ENCODE measurements around the gene MPND.

Gene MPND

DNA sequence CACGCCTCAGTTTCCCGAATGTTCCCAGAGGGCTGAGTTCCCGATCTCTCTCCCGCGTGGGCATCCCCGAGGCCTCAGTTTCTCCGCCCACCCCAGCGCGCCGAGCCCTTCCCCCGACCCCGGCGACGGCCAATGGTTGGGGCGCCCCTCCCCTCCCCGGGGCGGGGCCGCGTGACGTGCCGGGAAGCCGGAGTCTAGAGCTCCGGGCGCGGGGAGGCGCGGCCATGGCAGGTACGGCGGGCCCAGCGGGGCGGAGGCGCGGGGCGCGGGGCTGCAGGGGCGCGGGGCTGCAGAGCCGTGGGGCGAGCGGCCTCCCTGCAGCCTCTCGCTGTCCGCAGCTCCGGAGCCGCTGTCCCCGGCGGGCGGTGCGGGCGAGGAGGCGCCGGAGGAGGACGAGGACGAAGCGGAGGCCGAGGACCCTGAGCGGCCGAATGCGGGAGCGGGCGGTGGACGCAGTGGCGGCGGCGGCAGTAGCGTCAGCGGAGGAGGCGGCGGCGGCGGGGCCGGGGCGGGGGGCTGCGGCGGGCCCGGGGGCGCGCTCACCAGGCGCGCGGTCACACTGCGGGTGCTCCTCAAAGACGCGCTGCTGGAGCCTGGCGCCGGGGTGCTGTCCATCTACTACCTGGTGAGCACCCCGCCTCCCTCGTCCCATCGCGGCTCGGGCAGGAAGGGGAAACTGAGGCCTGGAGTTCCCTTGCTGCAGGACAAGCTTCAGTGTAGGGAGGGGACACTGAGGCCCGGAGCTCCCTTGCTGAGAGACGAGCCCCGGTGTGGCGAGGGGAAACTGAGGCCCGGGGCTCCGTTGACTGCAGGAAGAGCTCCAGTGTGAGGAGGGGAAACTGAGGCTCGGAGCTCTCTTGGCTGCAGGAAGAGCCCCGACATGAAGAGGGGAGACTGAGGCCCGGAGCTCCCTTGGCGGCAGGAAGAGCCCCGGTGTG is at the start of gene MPND:
TSS of gene MPND (plus strand) at position 193 of the 938 bp plus-strand sequence. CDS start at position 225, 32 bp downstream.
- Histone ChIP-seq H3K36me3 (ENCODE audit: insufficient read depth, low read length) (no peaks in the 10 kb centered on the region), H3K79me2 (ENCODE audit: control insufficient read depth, insufficient read depth, low read length, unreplicated experiment) (no peaks in the 10 kb centered on the region), H2AFZ (ENCODE audit: low read length, unreplicated experiment) (peak within 1 kb of the TSS; percentile 100), H3K27ac (ENCODE audit: low read depth, low read length) (peak within 1 kb of the TSS; percentile 43), H3K27me3 (ENCODE audit: insufficient read depth, low read length) (no peaks in the 10 kb centered on the region), H3K4me1 (ENCODE audit: control insufficient read depth, insufficient read depth, low read length, unreplicated experiment) (peaks cover 1% of the 10 kb centered on the region), H3K4me3 (ENCODE audit: low read depth, low read length) (peak within 1 kb of the TSS; percentile 93)

DNA sequence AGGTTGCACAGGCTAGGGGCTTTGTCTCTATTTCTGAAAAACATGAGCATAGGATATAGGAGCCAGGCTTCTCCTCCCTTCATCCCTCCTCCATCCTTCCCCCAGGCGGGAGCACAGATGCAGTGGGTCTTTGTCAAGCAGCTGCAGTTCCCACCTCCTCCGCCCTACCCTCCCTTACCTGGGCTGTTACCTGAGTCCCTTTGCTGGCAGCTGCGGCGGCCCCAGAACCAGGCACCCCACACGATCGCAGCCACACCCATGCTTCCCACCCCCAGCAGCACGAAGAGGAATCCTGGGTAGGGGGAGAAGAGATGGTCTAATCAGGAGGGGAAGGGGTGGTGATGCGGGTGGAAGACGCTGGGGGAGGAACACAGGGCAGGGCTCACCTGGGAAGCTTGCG is 49.0 kb upstream of the MPND start:
- no peak overlapping the region for H3K4me3 ChIP-seq (ENCODE audit: low read depth, low read length)

DNA sequence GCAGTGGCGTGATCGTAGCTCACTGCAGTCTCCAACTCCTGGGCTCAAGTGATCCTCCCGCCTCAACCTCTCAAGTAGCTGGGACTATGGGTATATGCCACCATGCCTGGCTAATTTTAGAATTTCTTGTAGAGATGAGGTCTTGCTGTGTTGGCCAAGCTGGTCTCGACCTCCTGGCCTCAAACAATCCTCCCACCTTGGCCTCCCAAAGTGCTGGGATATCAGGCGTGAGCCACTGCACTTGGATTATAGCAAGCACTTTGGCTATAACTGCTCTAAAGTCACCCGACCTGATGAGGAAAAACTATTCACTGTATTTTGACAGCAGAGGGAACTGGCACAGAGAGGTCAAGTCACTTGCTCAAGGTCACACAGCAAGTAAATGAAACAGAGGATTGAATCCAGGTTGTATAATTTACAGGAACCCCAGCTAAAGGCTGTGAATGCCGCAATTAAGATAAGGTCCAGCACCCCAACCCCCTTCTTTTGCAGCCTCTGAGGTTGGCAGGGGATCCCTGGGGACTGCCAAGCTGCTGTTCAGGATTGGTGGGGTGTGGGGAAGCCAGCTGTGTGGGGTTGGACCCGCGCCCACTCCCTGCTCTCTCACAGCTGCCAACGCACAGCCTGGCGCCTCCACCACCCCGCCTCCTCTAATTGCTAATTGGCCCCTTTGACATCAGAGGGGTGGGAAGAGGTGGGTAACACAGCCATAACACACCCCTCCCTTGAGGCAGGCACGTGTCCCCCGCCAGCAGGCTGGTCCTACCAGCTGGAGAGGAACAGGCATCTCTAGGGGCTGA is 47.2 kb upstream of the MPND start:
- Histone ChIP-seq H2AFZ (ENCODE audit: low read length, unreplicated experiment) (no peak overlapping the region), H3K4me3 (ENCODE audit: low read depth, low read length) (no peak overlapping the region), H3K36me3 (ENCODE audit: insufficient read depth, low read length) (no peaks in the 10 kb centered on the region), H3K4me1 (ENCODE audit: control insufficient read depth, insufficient read depth, low read length, unreplicated experiment) (no peaks in the 10 kb centered on the region), H3K27me3 (ENCODE audit: insufficient read depth, low read length) (no peaks in the 10 kb centered on the region), H3K27ac (ENCODE audit: low read depth, low read length) (no peak overlapping the region), H3K79me2 (ENCODE audit: control insufficient read depth, insufficient read depth, low read length, unreplicated experiment) (no peaks in the 10 kb centered on the region)

More for the DNA sequence above, 49.0 kb upstream of the MPND start:
- no peaks in the 10 kb centered on the region for H3K27me3 ChIP-seq (ENCODE audit: insufficient read depth, low read length)
- no peak overlapping the region for H2AFZ ChIP-seq (ENCODE audit: low read length, unreplicated experiment)
- no peaks in the 10 kb centered on the region for H3K4me1 ChIP-seq (ENCODE audit: control insufficient read depth, insufficient read depth, low read length, unreplicated experiment)
- no peaks in the 10 kb centered on the region for H3K79me2 ChIP-seq (ENCODE audit: control insufficient read depth, insufficient read depth, low read length, unreplicated experiment)
- H3K27ac ChIP-seq (ENCODE audit: low read depth, low read length) = no peak overlapping the region
- H3K36me3 ChIP-seq (ENCODE audit: insufficient read depth, low read length) = no peaks in the 10 kb centered on the region

GRCh38 chr19:4297901-4298809 is 45.2 kb upstream of the MPND start:
- Histone ChIP-seq H3K36me3 (ENCODE audit: insufficient read depth, low read length) (no peaks in the 10 kb centered on the region), H3K79me2 (ENCODE audit: control insufficient read depth, insufficient read depth, low read length, unreplicated experiment) (no peaks in the 10 kb centered on the region), H3K27me3 (ENCODE audit: insufficient read depth, low read length) (no peaks in the 10 kb centered on the region), H2AFZ (ENCODE audit: low read length, unreplicated experiment) (no peak overlapping the region), H3K4me3 (ENCODE audit: low read depth, low read length) (no peak overlapping the region), H3K4me1 (ENCODE audit: control insufficient read depth, insufficient read depth, low read length, unreplicated experiment) (no peaks in the 10 kb centered on the region), H3K27ac (ENCODE audit: low read depth, low read length) (no peak overlapping the region)

DNA sequence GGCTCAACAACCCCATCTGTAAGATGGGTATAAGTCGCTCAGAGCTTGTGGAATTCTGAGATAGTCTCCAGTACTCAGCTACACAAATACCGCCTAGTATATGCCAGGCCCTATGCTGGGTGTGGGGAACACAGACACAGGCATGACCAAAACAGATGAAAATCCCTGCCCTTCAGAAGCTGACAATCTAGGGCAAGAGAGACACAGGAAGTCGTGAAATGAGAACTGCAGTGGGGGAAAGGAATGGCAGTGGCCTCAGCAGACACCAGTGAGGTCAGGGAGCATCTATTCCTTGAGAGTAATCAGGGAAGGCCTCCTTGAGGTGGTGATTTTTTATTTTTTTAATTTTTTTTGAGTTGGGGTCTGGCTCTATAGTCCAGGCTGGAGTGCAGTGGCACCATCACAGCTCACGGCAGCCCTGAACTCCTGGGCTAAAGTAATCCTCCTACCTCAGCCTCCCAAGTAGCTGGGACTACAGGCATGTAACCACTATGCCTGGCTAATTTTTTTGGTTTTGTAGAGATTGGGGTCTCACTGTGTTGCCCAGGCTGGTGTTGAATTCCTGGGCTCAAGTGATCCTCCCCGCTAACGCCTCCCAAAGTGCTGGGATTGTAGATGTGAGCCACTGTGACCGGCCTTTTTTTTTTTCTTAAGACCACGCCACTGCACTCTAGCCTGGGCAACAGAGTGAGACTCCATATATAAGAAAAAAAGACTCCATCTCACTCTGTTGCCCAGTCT is 44.4 kb upstream of the MPND start:
- H3K27ac ChIP-seq (ENCODE audit: low read depth, low read length) = no peak overlapping the region
- no peaks in the 10 kb centered on the region for H3K36me3 ChIP-seq (ENCODE audit: insufficient read depth, low read length)
- no peaks in the 10 kb centered on the region for H3K79me2 ChIP-seq (ENCODE audit: control insufficient read depth, insufficient read depth, low read length, unreplicated experiment)
- H3K4me1 ChIP-seq (ENCODE audit: control insufficient read depth, insufficient read depth, low read length, unreplicated experiment) = no peaks in the 10 kb centered on the region
- no peak overlapping the region for H2AFZ ChIP-seq (ENCODE audit: low read length, unreplicated experiment)
- H3K4me3 ChIP-seq (ENCODE audit: low read depth, low read length) = no peak overlapping the region
- no peaks in the 10 kb centered on the region for H3K27me3 ChIP-seq (ENCODE audit: insufficient read depth, low read length)

- Histone ChIP-seq H3K4me1 (ENCODE audit: control insufficient read depth, insufficient read depth, low read length, unreplicated experiment) (no peaks in the 10 kb centered on the region), H3K79me2 (ENCODE audit: control insufficient read depth, insufficient read depth, low read length, unreplicated experiment) (no peaks in the 10 kb centered on the region), H3K27ac (ENCODE audit: low read depth, low read length) (no peak overlapping the region), H3K4me3 (ENCODE audit: low read depth, low read length) (no peak overlapping the region), H3K36me3 (ENCODE audit: insufficient read depth, low read length) (no peaks in the 10 kb centered on the region), H3K27me3 (ENCODE audit: insufficient read depth, low read length) (no peaks in the 10 kb centered on the region), H2AFZ (ENCODE audit: low read length, unreplicated experiment) (no peak overlapping the region)
Measured at GRCh38 chr19:4300589-4300988, 42.8 kb upstream of the MPND start.

- H3K4me3 ChIP-seq (ENCODE audit: low read depth, low read length) = no peak overlapping the region
Measured at GRCh38 chr19:4301590-4302242, 41.6 kb upstream of the MPND start.

DNA sequence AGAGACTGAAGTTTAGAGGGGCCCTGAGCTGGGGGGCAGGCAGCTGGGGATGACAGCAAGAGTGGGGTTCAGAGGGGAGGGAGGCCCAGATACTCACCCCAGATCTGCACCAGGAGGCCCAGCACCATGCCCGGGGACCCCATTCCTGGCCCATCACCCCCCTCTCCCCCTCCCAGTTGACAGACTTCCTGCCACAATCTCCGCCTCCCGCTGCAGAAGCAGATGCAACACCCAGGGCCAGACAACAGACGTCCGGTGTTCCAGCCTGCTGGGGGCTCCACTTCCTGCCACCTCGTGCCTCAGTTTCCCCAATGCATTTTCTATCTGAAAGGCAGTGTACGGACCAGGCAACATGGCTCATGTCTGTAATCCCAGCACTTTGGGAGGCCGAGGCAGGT is 41.1 kb upstream of the MPND start, which contains the start of gene TMIGD2:
TSS of gene TMIGD2 (minus strand) at position 147 of the 398 bp plus-strand sequence. CDS start at position 143, 4 bp downstream.
- H2AFZ ChIP-seq (ENCODE audit: low read length, unreplicated experiment) = no peak within 1 kb of the TSS
- no peaks in the 10 kb centered on the region for H3K36me3 ChIP-seq (ENCODE audit: insufficient read depth, low read length)
- H3K79me2 ChIP-seq (ENCODE audit: control insufficient read depth, insufficient read depth, low read length, unreplicated experiment) = no peaks in the 10 kb centered on the region
- H3K4me3 ChIP-seq (ENCODE audit: low read depth, low read length) = no peak within 1 kb of the TSS
- no peaks in the 10 kb centered on the region for H3K4me1 ChIP-seq (ENCODE audit: control insufficient read depth, insufficient read depth, low read length, unreplicated experiment)
- H3K27me3 ChIP-seq (ENCODE audit: insufficient read depth, low read length) = no peaks in the 10 kb centered on the region
- no peak within 1 kb of the TSS for H3K27ac ChIP-seq (ENCODE audit: low read depth, low read length)

More at GRCh38 chr19:4301590-4302242, 41.6 kb upstream of the MPND start:
- Histone ChIP-seq H3K79me2 (ENCODE audit: control insufficient read depth, insufficient read depth, low read length, unreplicated experiment) (no peaks in the 10 kb centered on the region), H3K36me3 (ENCODE audit: insufficient read depth, low read length) (no peaks in the 10 kb centered on the region), H3K27ac (ENCODE audit: low read depth, low read length) (no peak overlapping the region), H3K4me1 (ENCODE audit: control insufficient read depth, insufficient read depth, low read length, unreplicated experiment) (no peaks in the 10 kb centered on the region), H2AFZ (ENCODE audit: low read length, unreplicated experiment) (no peak overlapping the region), H3K27me3 (ENCODE audit: insufficient read depth, low read length) (no peaks in the 10 kb centered on the region)

DNA sequence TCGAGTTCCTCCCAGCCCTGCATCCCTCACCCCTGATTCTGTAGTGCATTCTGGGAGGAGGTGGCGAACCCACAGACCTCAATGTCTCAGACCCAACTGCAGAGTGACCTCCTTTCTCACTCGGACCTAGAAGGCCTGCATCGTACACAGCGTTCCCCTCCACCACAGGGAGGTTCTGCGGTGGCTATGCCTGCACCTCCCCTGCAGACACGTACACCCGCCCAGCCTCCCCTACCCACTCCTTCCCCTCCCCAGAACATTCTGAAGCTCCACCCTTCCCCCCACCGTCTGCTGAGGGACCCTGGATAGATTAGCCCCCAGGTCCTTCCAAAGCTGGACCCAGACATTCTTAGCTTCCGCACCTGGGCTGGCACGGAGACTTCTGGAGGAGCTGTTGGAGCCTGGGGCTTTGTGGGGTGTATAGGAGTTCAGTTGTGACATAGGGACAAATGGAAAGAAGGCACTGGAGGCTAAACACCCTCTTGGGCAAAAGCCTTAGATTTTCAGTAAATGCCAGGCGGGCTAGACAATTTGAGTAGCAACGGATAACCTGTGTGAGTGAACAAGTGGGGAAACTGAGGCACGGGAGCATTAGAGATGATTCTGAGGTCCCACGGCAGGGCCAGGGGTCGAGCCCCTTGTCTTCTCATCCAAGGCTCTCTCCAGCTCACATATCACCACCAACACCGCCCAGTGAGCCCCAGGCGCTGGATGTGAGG is 39.4 kb upstream of the MPND start:
- Histone ChIP-seq H3K79me2 (ENCODE audit: control insufficient read depth, insufficient read depth, low read length, unreplicated experiment) (no peaks in the 10 kb centered on the region), H3K36me3 (ENCODE audit: insufficient read depth, low read length) (no peaks in the 10 kb centered on the region), H3K27ac (ENCODE audit: low read depth, low read length) (no peak overlapping the region), H3K27me3 (ENCODE audit: insufficient read depth, low read length) (no peaks in the 10 kb centered on the region), H3K4me3 (ENCODE audit: low read depth, low read length) (peak overlapping the region; percentile 55; the same call in 1 of the 2 replicates), H3K4me1 (ENCODE audit: control insufficient read depth, insufficient read depth, low read length, unreplicated experiment) (no peaks in the 10 kb centered on the region), H2AFZ (ENCODE audit: low read length, unreplicated experiment) (no peak overlapping the region)

Data from ACC112 (cell line).